ENCODE measurements around the gene PYGO1.
A peak's percentile ranks its signal among the peaks of the same experiment; 100 is the strongest.
"Not testable (repeated sequence)": the region's sequence is repeated elsewhere in the genome, so short reads cannot be mapped to it uniquely, and the experiment has no call there.

The PYGO1 gene

GRCh38 chr15:55588070-55588814, at the start of gene PYGO1:
PYGO1 (minus strand) TSS chr15:55588345; CDS start chr15:55587883, 462 bp downstream.
- peak; percentile 51 for DNase-seq

GRCh38 chr15:55637086-55637485, 48.9 kb upstream of the PYGO1 start:
- no peak for DNase-seq
- in situ Hi-C loops (cut with HindIII; ENCODE audit: low pct_ligation_motif_present, low pct_unique_long_range_greater_than_20kb, low sequenced_read_pairs): no loop called here

More at GRCh38 chr15:55588070-55588814, at the start of gene PYGO1:
- in situ Hi-C loops (cut with HindIII; ENCODE audit: low pct_ligation_motif_present, low pct_unique_long_range_greater_than_20kb, low sequenced_read_pairs): no loop called here

- in situ Hi-C loops (cut with HindIII; ENCODE audit: low pct_ligation_motif_present, low pct_unique_long_range_greater_than_20kb, low sequenced_read_pairs): no loop called here
Measured at GRCh38 chr15:55633731-55634130, 45.6 kb upstream of the PYGO1 start.

GRCh38 chr15:55632434-55632833, 44.3 kb upstream of the PYGO1 start:
- in situ Hi-C loops (cut with HindIII; ENCODE audit: low pct_ligation_motif_present, low pct_unique_long_range_greater_than_20kb, low sequenced_read_pairs): no loop called here
- DNase-seq: no peak

More at GRCh38 chr15:55633731-55634130, 45.6 kb upstream of the PYGO1 start:
- no peak for DNase-seq

GRCh38 chr15:55630858-55631257, 42.7 kb upstream of the PYGO1 start:
- in situ Hi-C loops (cut with HindIII; ENCODE audit: low pct_ligation_motif_present, low pct_unique_long_range_greater_than_20kb, low sequenced_read_pairs): no loop called here
- DNase-seq: no peak

GRCh38 chr15:55628369-55628730, 40.2 kb upstream of the PYGO1 start:
- in situ Hi-C loops (cut with HindIII; ENCODE audit: low pct_ligation_motif_present, low pct_unique_long_range_greater_than_20kb, low sequenced_read_pairs): no loop called here
- DNase-seq: no peak

- in situ Hi-C loops (cut with HindIII; ENCODE audit: low pct_ligation_motif_present, low pct_unique_long_range_greater_than_20kb, low sequenced_read_pairs): no loop called here
- DNase-seq: peak; percentile 94
Measured at GRCh38 chr15:55627730-55628368, 39.7 kb upstream of the PYGO1 start.

- in situ Hi-C loops (cut with HindIII; ENCODE audit: low pct_ligation_motif_present, low pct_unique_long_range_greater_than_20kb, low sequenced_read_pairs): no loop called here
- DNase-seq: no peak
Measured at GRCh38 chr15:55619783-55620182, 31.6 kb upstream of the PYGO1 start.

- in situ Hi-C loops (cut with HindIII; ENCODE audit: low pct_ligation_motif_present, low pct_unique_long_range_greater_than_20kb, low sequenced_read_pairs): no loop called here
Measured at GRCh38 chr15:55618387-55618786, 30.2 kb upstream of the PYGO1 start.

GRCh38 chr15:55615445-55615844, 27.3 kb upstream of the PYGO1 start:
- no peak for DNase-seq
- in situ Hi-C loops (cut with HindIII; ENCODE audit: low pct_ligation_motif_present, low pct_unique_long_range_greater_than_20kb, low sequenced_read_pairs): no loop called here

More at GRCh38 chr15:55618387-55618786, 30.2 kb upstream of the PYGO1 start:
- no peak for DNase-seq

- no peak for DNase-seq
- in situ Hi-C loops (cut with HindIII; ENCODE audit: low pct_ligation_motif_present, low pct_unique_long_range_greater_than_20kb, low sequenced_read_pairs): no loop called here
Measured at GRCh38 chr15:55613727-55614126, 25.6 kb upstream of the PYGO1 start.

- DNase-seq: no peak
- in situ Hi-C loops (cut with HindIII; ENCODE audit: low pct_ligation_motif_present, low pct_unique_long_range_greater_than_20kb, low sequenced_read_pairs): no loop called here
Measured at GRCh38 chr15:55606214-55606613, 18.1 kb upstream of the PYGO1 start.

GRCh38 chr15:55601374-55601773, 13.2 kb upstream of the PYGO1 start:
- DNase-seq: no peak
- in situ Hi-C loops (cut with HindIII; ENCODE audit: low pct_ligation_motif_present, low pct_unique_long_range_greater_than_20kb, low sequenced_read_pairs): no loop called here

GRCh38 chr15:55599439-55599838, 11.3 kb upstream of the PYGO1 start:
- no peak for DNase-seq
- in situ Hi-C loops (cut with HindIII; ENCODE audit: low pct_ligation_motif_present, low pct_unique_long_range_greater_than_20kb, low sequenced_read_pairs): no loop called here

- in situ Hi-C loops (cut with HindIII; ENCODE audit: low pct_ligation_motif_present, low pct_unique_long_range_greater_than_20kb, low sequenced_read_pairs); DNase-seq: not testable (repeated sequence)
Measured at GRCh38 chr15:55593019-55593418, 4.9 kb upstream of the PYGO1 start.

- DNase-seq: no peak
- in situ Hi-C loops (cut with HindIII; ENCODE audit: low pct_ligation_motif_present, low pct_unique_long_range_greater_than_20kb, low sequenced_read_pairs): no loop called here
Measured at GRCh38 chr15:55590788-55591187, 2.6 kb upstream of the PYGO1 start.

GRCh38 chr15:55589287-55589686, 1.1 kb upstream of the PYGO1 start:
- in situ Hi-C loops (cut with HindIII; ENCODE audit: low pct_ligation_motif_present, low pct_unique_long_range_greater_than_20kb, low sequenced_read_pairs): no loop called here
- no peak for DNase-seq

GRCh38 chr15:55588815-55589115, 620 bp upstream of the PYGO1 start:
- in situ Hi-C loops (cut with HindIII; ENCODE audit: low pct_ligation_motif_present, low pct_unique_long_range_greater_than_20kb, low sequenced_read_pairs): no loop called here

GRCh38 chr15:55587321-55588069, 650 bp downstream of the PYGO1 start:
- DNase-seq: peak; percentile 55
- in situ Hi-C loops (cut with HindIII; ENCODE audit: low pct_ligation_motif_present, low pct_unique_long_range_greater_than_20kb, low sequenced_read_pairs): no loop called here

More at GRCh38 chr15:55588815-55589115, 620 bp upstream of the PYGO1 start:
- DNase-seq: no peak
